Activated gamma-delta T cell (primary cell): Measurements from ENCODE around the gene PUS1.

Experiments used
- DNase-seq: peaks from one replicate; lab custom pipeline; 2025; lab: John Stamatoyannopoulos, UW

PUS1 gene

GRCh38 chr12:131916306-131917138 is 12.6 kb upstream of the PUS1 start:
- DNase-seq = no peak

- no peak for DNase-seq
Observed at GRCh38 chr12:131917139-131917710, 11.9 kb upstream of the PUS1 start.

- DNase-seq = no peak
Observed at GRCh38 chr12:131917711-131918306, 11.3 kb upstream of the PUS1 start.

GRCh38 chr12:131918311-131919050 is 10.6 kb upstream of the PUS1 start:
- DNase-seq = no peak

- DNase-seq = no peak
Observed at GRCh38 chr12:131919051-131919347, 10.1 kb upstream of the PUS1 start.

- no peak for DNase-seq
Observed at GRCh38 chr12:131919366-131920156, 9.5 kb upstream of the PUS1 start.

GRCh38 chr12:131920157-131920508 is 8.9 kb upstream of the PUS1 start:
- no peak for DNase-seq

- DNase-seq = no peak
Observed at GRCh38 chr12:131920902-131921840, 7.9 kb upstream of the PUS1 start.

- no peak for DNase-seq
Observed at GRCh38 chr12:131921866-131922769, 7.0 kb upstream of the PUS1 start.

- no peak for DNase-seq
Observed at GRCh38 chr12:131922772-131923171, 6.3 kb upstream of the PUS1 start.

- no peak for DNase-seq
Observed at GRCh38 chr12:131923260-131923659, 5.8 kb upstream of the PUS1 start.

GRCh38 chr12:131927110-131928079 is 1.7 kb upstream of the PUS1 start:
- DNase-seq = no peak

- no peak for DNase-seq
Observed at GRCh38 chr12:131928080-131928710, 881 bp upstream of the PUS1 start.

- no peak for DNase-seq
Observed at GRCh38 chr12:131929581-131930456, 743 bp downstream of the PUS1 start.

GRCh38 chr12:131930510-131930909 is 1.4 kb downstream of the PUS1 start:
- DNase-seq = no peak

GRCh38 chr12:131933387-131933786 is 4.3 kb downstream of the PUS1 start:
- DNase-seq = no peak

GRCh38 chr12:131934535-131934934 is 5.5 kb downstream of the PUS1 start:
- DNase-seq = no peak
